ENCODE results near the gene JAG2. TPM values are rescaled to one million over a fixed set of nuclear protein-coding genes. Genes with fewer than 3 reads are reported as not detected.

The JAG2 gene
- total and polyA plus RNA-seq, 2 of the 4 experiments (the other 2 are of a cell fraction), result 0.18 to 0.58 TPM

GRCh38 chr14:105172476-105172875 lies 3.9 kb upstream of the JAG2 start:
- ATAC-seq (ENCODE audit: low read depth), result no peak
- POLR2A ChIA-PET (ENCODE audit: unreplicated experiment), result no interaction called here
- 45% methylated on average over 4 of the region's 7 CpGs; no CpG with 5 or more reads in 1 of the 2 experiments for WGBS, 2 experiments (ENCODE audit: extremely low coverage in 2 of 2, insufficient read length in 1 of 2)

More at GRCh38 chr14:105172476-105172875, 3.9 kb upstream of the JAG2 start:
- Histone ChIP-seq H3K4me1 (ENCODE audit: control insufficient read depth, insufficient read depth, low read length) (peaks cover 5% of the 10 kb centered on the region; the same call in 1 of the 2 replicates), H2BK20ac (ENCODE audit: low read depth, low read length) (no peak overlapping the region), H2AK9ac (replicated peaks; ENCODE audit: low read depth, low read length, poor library complexity) (no peak overlapping the region), H3K79me1 (ENCODE audit: low read depth in 1 of 2, low read length in 2 of 2) (no peaks in the 10 kb centered on the region), H3K9me1 (ENCODE audit: insufficient read depth, low read length) (no peaks in the 10 kb centered on the region), H3K9me3 (ENCODE audit: control insufficient read depth, insufficient read depth, low read length) (no peaks in the 10 kb centered on the region), H3K18ac (ENCODE audit: low read depth, low read length) (no peak overlapping the region), H2BK5ac (ENCODE audit: low read depth, low read length, poor library complexity, severe bottlenecking) (no peak overlapping the region), H3K23ac (ENCODE audit: low read depth, low read length) (no peak overlapping the region), H4K5ac (ENCODE audit: low read depth, low read length) (no peak overlapping the region), H3K36me3 (ENCODE audit: control insufficient read depth, insufficient read depth, low read length) (no peaks in the 10 kb centered on the region), H3K14ac (replicated peaks; ENCODE audit: low read depth, low read length) (no peak overlapping the region), H2AFZ (replicated peaks; ENCODE audit: low read length, poor library complexity) (no peak overlapping the region), H2BK15ac (ENCODE audit: low read depth, low read length) (no peak overlapping the region), H3K27me3 (ENCODE audit: control insufficient read depth, insufficient read depth, low read length) (peaks cover 36% of the 10 kb centered on the region), H4K91ac (ENCODE audit: insufficient read depth, low read depth, low read length) (no peak overlapping the region), H3K4ac (ENCODE audit: low read depth, low read length) (no peak overlapping the region), H3K4me2 (ENCODE audit: low read depth, low read length) (no peak overlapping the region), H3K56ac (ENCODE audit: extremely low read depth, insufficient read depth, low read length) (no peak overlapping the region), H3K9ac (ENCODE audit: low read depth, low read length) (no peak overlapping the region), H2BK120ac (ENCODE audit: low read depth, low read length) (no peak overlapping the region), H4K20me1 (ENCODE audit: insufficient read depth, low read length) (no peaks in the 10 kb centered on the region; the same call in 1 of the 2 replicates), H2AK5ac (ENCODE audit: low read depth, low read length) (no peak overlapping the region), H4K8ac (ENCODE audit: low read depth in 2 of 2, low read length in 2 of 2) (no peak overlapping the region), H3K4me3 (ENCODE audit: insufficient read depth, low read depth, low read length) (no peak overlapping the region), H3K27ac (ENCODE audit: insufficient read depth, low read length) (no peak overlapping the region)
- TF ChIP-seq MAZ (IDR thresholded peaks at IDR 0.05; ENCODE audit: borderline replicate concordance, low read depth, low read length) (no peak), POLR2A (IDR thresholded peaks at IDR 0.05; ENCODE audit: low read depth, low read length) (no peak), FOS (IDR thresholded peaks at IDR 0.05; ENCODE audit: low read depth, low read length) (no peak), ELK1 (IDR thresholded peaks at IDR 0.05; ENCODE audit: borderline replicate concordance, low read depth, low read length) (no peak), RAD21 (IDR thresholded peaks at IDR 0.05; ENCODE audit: low read length) (no peak), SMC3 (IDR thresholded peaks at IDR 0.05; ENCODE audit: low read depth, low read length) (no peak), CEBPB (IDR thresholded peaks at IDR 0.05; ENCODE audit: low read depth, low read length) (no peak), MAFK (IDR thresholded peaks at IDR 0.05; ENCODE audit: low read depth, low read length) (no peak), RFX5 (IDR thresholded peaks at IDR 0.05; ENCODE audit: low read depth, low read length) (no peak), BHLHE40 (IDR thresholded peaks at IDR 0.05; ENCODE audit: low read depth, low read length) (no peak), RCOR1 (IDR thresholded peaks at IDR 0.05; ENCODE audit: insufficient replicate concordance, low read length) (no peak), MXI1 (IDR thresholded peaks at IDR 0.05; ENCODE audit: borderline replicate concordance, low read depth, low read length) (no peak)
- TF ChIP-seq, protein P1, sequence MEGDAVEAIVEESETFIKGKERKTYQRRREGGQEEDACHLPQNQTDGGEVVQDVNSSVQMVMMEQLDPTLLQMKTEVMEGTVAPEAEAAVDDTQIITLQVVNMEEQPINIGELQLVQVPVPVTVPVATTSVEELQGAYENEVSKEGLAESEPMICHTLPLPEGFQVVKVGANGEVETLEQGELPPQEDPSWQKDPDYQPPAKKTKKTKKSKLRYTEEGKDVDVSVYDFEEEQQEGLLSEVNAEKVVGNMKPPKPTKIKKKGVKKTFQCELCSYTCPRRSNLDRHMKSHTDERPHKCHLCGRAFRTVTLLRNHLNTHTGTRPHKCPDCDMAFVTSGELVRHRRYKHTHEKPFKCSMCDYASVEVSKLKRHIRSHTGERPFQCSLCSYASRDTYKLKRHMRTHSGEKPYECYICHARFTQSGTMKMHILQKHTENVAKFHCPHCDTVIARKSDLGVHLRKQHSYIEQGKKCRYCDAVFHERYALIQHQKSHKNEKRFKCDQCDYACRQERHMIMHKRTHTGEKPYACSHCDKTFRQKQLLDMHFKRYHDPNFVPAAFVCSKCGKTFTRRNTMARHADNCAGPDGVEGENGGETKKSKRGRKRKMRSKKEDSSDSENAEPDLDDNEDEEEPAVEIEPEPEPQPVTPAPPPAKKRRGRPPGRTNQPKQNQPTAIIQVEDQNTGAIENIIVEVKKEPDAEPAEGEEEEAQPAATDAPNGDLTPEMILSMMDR (conservative IDR thresholded peaks at IDR 0.05; ENCODE audit: low read depth, low read length), result no peak
- in situ Hi-C loops (cut with MboI; ENCODE audit: low sequenced_read_pairs), result no loop called here
- no TSS peak for BruUV-seq (replicated peaks)
- CTCF ChIA-PET, result no interaction called here
- no peak for DNase-seq
- intact Hi-C loops (cut with micrococcal nuclease), result no loop called here
- dilution Hi-C loops (cut with HindIII; ENCODE audit: low sequenced_read_pairs, unreplicated experiment), result no loop called here

Measured in IMR-90 (cell line).